WTC11 (cell line): Measurements from ENCODE around the gene NAPB. TPM values are rescaled to one million over a fixed set of nuclear protein-coding genes. Genes with fewer than 3 reads are reported as not detected.

ENCODE experiments used
- ATAC-seq: fragments of 200-7000 bp; cut with Tn5 transposase; 2 replicates; pipeline ENCODE4 v1.10.0; 2021; ENCODE audit warnings: mild to moderate bottlenecking, moderate library complexity
- CTCF ChIA-PET: fragments of 300-600 bp; sonication (Branson Sonifier 250); formaldehyde crosslinking; loops from one replicate; lab custom pipeline; 2021; ENCODE audit warnings: antibody characterized with exemption; lab: Charles Lee
- POLR2A ChIA-PET: fragments of 350-600 bp; sonication (Branson Sonifier 250); formaldehyde crosslinking; loops from one replicate; lab custom pipeline; 2021; ENCODE audit warnings: antibody characterized with exemption; lab: Charles Lee
- DNase-seq: peaks from one replicate; pipeline ENCODE4 v3.0.0; 2021; ENCODE audit warnings: low spot score
- H3K27ac Mint-ChIP-seq: 2 replicates; pipeline ENCODE4 v1.8.0; 2021; ENCODE audit warnings: mixed read lengths
- H3K27me3 Mint-ChIP-seq: 2 replicates; pipeline ENCODE4 v1.8.0; 2021; ENCODE audit warnings: low read depth, mild to moderate bottlenecking, moderate library complexity, mixed read lengths
- H3K36me3 Mint-ChIP-seq: 2 replicates; pipeline ENCODE4 v1.8.0; 2021; ENCODE audit warnings: mixed read lengths
- H3K4me1 Mint-ChIP-seq: 2 replicates; pipeline ENCODE4 v1.8.0; 2022; ENCODE audit warnings: mixed read lengths
- H3K4me3 Mint-ChIP-seq: 2 replicates; pipeline ENCODE4 v1.8.0; 2021; ENCODE audit warnings: mild to moderate bottlenecking, moderate library complexity, mixed read lengths
- H3K9me3 Mint-ChIP-seq: 2 replicates; pipeline ENCODE4 v1.8.0; 2021; ENCODE audit warnings: mixed read lengths
- GTF2I ChIP-seq: fragments of 250-450 bp; sonication (Bioruptor Pico); conservative IDR thresholded peaks from 2 replicates; pipeline ENCODE4 v1.4.0; 2021; ENCODE audit warnings: mild to moderate bottlenecking
- HMGA2 ChIP-seq: fragments of 250-450 bp; sonication (Bioruptor Pico); IDR thresholded peaks from 2 replicates; pipeline ENCODE4 v1.4.0; 2021; ENCODE audit warnings: mild to moderate bottlenecking, moderate library complexity
- NR3C1 ChIP-seq: sonication (generic); formaldehyde crosslinking; conservative IDR thresholded peaks from 2 replicates; pipeline ENCODE4 v1.8.1; 2023; ENCODE audit warnings: low read depth, mild to moderate bottlenecking, missing genetic modification reagents
- PRRX2 ChIP-seq: fragments of 250-450 bp; sonication (Bioruptor Pico); IDR thresholded peaks from 2 replicates; pipeline ENCODE4 v1.8.0; 2021; ENCODE audit warnings: mild to moderate bottlenecking
- TEAD1 ChIP-seq: sonication (generic); formaldehyde crosslinking; IDR thresholded peaks from 2 replicates; pipeline ENCODE4 v1.8.0; 2022; ENCODE audit warnings: mild to moderate bottlenecking, missing genetic modification reagents
- total RNA-seq: library from RNA; stranded (reverse); gene quantifications from 3 replicates; pipeline ENCODE4 v1.2.3, GENCODE V29; 2021
- TF ChIP-seq, protein P1 (sequence below): sonication (generic); formaldehyde crosslinking; IDR thresholded peaks from 2 replicates; pipeline ENCODE4 v1.8.0; 2023; ENCODE audit warnings: missing genetic modification reagents, mild to moderate bottlenecking, borderline replicate concordance
- TF ChIP-seq, protein P2 (sequence below): sonication (generic); formaldehyde crosslinking; IDR thresholded peaks from 2 replicates; pipeline ENCODE4 v1.8.0; 2022; ENCODE audit warnings: mild to moderate bottlenecking, missing genetic modification reagents
- TF ChIP-seq, protein P3 (sequence below): sonication (generic); formaldehyde crosslinking; IDR thresholded peaks from 2 replicates; pipeline ENCODE4 v1.8.0; 2022; ENCODE audit warnings: missing genetic modification reagents
- TF ChIP-seq, protein P4 (sequence below): fragments of 250-450 bp; sonication (Bioruptor Pico); conservative IDR thresholded peaks from 2 replicates; pipeline ENCODE4 v1.9.0; 2021; ENCODE audit warnings: mild to moderate bottlenecking
- TF ChIP-seq, protein P5 (sequence below): sonication (generic); formaldehyde crosslinking; IDR thresholded peaks from 2 replicates; pipeline ENCODE4 v1.8.0; 2023; ENCODE audit warnings: missing genetic modification reagents
- TF ChIP-seq, protein P6 (sequence below): fragments of 200-600 bp; IDR thresholded peaks from 2 replicates; pipeline ENCODE4 v1.8.0; 2022; ENCODE audit warnings: antibody characterized with exemption
- TF ChIP-seq, protein P7 (sequence below): sonication (generic); formaldehyde crosslinking; conservative IDR thresholded peaks from 2 replicates; pipeline ENCODE4 v1.8.1; 2023; ENCODE audit warnings: mild to moderate bottlenecking, low read depth, missing genetic modification reagents, moderate library complexity

The NAPB gene
- total RNA-seq, 1 experiment from 2014 or later, result 12.9 TPM

DNA sequence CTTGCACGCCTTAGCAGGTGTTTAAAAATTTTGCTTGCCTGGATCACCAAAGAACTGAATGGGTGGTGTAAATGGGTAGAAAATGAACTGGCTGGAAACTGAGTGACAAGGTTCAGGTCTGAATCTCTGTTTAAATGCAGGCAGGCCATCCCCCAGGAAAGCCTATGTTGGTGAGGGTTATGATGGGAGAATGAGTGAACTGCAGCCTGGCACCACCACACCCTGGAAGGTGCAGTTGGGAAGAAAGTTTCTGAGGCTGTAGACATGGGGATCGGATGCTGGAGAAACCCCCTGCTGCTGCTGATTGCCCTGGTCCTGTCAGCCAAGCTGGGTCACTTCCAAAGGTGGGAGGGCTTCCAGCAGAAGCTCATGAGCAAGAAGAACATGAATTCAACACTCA lies 18.7 kb upstream of the NAPB start (continued):
- TF ChIP-seq, protein P1, sequence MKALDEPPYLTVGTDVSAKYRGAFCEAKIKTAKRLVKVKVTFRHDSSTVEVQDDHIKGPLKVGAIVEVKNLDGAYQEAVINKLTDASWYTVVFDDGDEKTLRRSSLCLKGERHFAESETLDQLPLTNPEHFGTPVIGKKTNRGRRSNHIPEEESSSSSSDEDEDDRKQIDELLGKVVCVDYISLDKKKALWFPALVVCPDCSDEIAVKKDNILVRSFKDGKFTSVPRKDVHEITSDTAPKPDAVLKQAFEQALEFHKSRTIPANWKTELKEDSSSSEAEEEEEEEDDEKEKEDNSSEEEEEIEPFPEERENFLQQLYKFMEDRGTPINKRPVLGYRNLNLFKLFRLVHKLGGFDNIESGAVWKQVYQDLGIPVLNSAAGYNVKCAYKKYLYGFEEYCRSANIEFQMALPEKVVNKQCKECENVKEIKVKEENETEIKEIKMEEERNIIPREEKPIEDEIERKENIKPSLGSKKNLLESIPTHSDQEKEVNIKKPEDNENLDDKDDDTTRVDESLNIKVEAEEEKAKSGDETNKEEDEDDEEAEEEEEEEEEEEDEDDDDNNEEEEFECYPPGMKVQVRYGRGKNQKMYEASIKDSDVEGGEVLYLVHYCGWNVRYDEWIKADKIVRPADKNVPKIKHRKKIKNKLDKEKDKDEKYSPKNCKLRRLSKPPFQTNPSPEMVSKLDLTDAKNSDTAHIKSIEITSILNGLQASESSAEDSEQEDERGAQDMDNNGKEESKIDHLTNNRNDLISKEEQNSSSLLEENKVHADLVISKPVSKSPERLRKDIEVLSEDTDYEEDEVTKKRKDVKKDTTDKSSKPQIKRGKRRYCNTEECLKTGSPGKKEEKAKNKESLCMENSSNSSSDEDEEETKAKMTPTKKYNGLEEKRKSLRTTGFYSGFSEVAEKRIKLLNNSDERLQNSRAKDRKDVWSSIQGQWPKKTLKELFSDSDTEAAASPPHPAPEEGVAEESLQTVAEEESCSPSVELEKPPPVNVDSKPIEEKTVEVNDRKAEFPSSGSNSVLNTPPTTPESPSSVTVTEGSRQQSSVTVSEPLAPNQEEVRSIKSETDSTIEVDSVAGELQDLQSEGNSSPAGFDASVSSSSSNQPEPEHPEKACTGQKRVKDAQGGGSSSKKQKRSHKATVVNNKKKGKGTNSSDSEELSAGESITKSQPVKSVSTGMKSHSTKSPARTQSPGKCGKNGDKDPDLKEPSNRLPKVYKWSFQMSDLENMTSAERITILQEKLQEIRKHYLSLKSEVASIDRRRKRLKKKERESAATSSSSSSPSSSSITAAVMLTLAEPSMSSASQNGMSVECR (CRISPR knock-in tag), result no peak
- TF ChIP-seq, protein P2, sequence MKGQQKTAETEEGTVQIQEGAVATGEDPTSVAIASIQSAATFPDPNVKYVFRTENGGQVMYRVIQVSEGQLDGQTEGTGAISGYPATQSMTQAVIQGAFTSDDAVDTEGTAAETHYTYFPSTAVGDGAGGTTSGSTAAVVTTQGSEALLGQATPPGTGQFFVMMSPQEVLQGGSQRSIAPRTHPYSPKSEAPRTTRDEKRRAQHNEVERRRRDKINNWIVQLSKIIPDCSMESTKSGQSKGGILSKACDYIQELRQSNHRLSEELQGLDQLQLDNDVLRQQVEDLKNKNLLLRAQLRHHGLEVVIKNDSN (CRISPR knock-in tag), result no peak
- no peak for TF ChIP-seq TEAD1 (CRISPR knock-in tag)
- TF ChIP-seq, protein P3, sequence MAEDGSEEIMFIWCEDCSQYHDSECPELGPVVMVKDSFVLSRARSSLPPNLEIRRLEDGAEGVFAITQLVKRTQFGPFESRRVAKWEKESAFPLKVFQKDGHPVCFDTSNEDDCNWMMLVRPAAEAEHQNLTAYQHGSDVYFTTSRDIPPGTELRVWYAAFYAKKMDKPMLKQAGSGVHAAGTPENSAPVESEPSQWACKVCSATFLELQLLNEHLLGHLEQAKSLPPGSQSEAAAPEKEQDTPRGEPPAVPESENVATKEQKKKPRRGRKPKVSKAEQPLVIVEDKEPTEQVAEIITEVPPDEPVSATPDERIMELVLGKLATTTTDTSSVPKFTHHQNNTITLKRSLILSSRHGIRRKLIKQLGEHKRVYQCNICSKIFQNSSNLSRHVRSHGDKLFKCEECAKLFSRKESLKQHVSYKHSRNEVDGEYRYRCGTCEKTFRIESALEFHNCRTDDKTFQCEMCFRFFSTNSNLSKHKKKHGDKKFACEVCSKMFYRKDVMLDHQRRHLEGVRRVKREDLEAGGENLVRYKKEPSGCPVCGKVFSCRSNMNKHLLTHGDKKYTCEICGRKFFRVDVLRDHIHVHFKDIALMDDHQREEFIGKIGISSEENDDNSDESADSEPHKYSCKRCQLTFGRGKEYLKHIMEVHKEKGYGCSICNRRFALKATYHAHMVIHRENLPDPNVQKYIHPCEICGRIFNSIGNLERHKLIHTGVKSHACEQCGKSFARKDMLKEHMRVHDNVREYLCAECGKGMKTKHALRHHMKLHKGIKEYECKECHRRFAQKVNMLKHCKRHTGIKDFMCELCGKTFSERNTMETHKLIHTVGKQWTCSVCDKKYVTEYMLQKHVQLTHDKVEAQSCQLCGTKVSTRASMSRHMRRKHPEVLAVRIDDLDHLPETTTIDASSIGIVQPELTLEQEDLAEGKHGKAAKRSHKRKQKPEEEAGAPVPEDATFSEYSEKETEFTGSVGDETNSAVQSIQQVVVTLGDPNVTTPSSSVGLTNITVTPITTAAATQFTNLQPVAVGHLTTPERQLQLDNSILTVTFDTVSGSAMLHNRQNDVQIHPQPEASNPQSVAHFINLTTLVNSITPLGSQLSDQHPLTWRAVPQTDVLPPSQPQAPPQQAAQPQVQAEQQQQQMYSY, result no peak
- TF ChIP-seq GTF2I, result no peak
- no peak for TF ChIP-seq HMGA2

DNA sequence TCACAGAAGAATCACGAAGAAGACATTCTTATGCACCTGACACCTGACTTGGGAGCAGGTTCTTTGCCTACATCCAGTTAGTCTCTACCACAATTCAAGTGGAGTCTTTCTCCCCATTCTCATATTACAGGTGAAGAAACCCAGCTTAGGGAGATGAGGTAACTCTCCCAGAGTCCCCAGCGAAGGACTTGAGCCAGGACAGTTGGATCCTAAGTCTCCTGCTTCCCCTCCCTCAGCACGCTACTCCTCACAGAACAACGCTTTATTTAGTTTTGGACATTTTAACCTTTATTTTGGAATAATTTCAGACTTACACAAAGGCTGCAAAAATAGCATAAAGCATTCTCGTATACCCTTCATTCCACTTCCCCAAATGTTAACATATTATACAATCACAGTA lies 17.4 kb upstream of the NAPB start:
- ATAC-seq (no peak), DNase-seq (no peak)
- ChIA-PET POLR2A (no interaction called here), CTCF (no interaction called here)
- H3K27me3 Mint-ChIP-seq, result peaks cover 4% of the 10 kb centered on the region; the same call in 1 of the 2 replicates
- H3K9me3 Mint-ChIP-seq, result no peaks in the 10 kb centered on the region
- no peaks in the 10 kb centered on the region for H3K36me3 Mint-ChIP-seq
- H3K4me3 Mint-ChIP-seq, result no peak overlapping the region
- H3K4me1 Mint-ChIP-seq, result 0 out of 2 replicates have a peak, but pooled peaks cover 2% of the 10 kb centered on the region
- H3K27ac Mint-ChIP-seq, result no peak overlapping the region
- no peak for TF ChIP-seq NR3C1 (CRISPR knock-in tag)
- TF ChIP-seq, protein P4, sequence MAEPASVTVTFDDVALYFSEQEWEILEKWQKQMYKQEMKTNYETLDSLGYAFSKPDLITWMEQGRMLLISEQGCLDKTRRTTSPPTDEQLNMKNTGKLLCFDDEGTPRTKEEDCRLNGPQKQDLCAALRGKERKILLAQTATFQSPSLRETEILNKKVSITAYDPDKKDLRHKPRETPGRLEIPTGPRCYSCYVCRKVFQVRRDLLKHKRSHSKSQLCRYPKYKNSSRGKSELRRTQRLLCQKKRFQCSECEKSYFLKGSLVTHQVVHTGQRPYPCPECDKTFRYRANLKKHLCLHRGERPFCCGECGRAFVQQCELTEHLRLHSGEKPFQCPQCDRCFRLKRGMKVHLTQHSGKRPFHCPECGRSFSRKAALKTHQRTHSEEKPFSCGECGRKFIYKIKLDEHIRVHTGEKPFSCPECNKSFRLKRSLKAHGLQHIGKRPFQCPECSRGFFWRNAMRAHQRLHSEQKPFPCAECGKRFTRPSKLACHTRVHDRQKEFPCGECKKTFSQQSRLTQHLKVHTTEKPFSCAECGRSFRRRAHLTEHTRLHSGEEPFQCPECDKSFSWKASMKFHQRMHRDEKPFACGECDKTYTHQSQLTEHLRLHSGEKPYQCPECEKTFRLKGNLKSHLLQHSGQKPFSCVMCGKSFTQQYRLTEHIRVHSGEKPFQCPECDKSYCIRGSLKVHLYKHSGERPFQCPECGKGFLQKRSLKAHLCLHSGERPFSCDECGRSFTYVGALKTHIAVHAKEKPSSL (CRISPR knock-in tag), result no peak
- TF ChIP-seq, protein P5, sequence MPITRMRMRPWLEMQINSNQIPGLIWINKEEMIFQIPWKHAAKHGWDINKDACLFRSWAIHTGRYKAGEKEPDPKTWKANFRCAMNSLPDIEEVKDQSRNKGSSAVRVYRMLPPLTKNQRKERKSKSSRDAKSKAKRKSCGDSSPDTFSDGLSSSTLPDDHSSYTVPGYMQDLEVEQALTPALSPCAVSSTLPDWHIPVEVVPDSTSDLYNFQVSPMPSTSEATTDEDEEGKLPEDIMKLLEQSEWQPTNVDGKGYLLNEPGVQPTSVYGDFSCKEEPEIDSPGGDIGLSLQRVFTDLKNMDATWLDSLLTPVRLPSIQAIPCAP, result no peak

DNA sequence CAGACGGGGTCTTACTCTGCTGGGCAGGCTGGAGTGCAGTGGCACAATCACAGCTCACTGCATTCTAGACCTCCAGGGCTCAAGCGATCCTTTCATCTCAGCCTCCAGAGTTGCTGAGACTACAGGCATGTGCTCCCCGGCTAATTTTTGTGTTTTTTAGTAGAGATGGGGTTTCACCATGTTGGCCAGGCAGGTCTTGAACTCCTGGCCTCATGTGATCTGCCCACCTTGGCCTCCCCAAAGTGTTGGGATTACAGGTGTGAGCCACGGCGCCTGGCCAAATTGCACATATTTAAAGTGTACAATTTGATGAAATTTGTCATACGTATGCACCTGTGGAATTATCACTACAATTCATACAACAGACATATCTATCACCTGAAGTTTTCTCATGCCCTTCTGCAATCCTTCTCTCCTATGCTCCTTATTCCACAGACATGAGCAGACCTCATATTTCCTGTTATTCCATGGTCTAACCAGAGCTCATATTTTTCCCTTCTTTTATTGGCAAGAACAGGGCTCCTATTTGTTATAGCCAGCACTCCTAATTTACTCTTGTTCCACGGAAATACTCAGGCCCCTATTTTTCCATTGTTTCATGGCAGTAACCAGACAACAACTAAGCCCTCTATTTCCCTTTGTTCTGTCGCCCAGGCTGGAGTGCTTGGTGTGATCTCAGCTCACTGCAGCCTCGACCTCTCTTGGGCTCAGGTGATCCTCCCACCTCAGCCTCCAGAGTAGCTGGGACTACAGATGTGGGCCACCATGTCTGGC lies 16.0 kb upstream of the NAPB start:
- no peaks in the 10 kb centered on the region for H3K36me3 Mint-ChIP-seq
- CTCF ChIA-PET, result interaction anchor here (0.9 kb wide), 1 partner anchor 231 kb away, joined by 3 read pairs; no protein-coding TSS in a partner anchor
- H3K4me3 Mint-ChIP-seq, result no peak overlapping the region
- 0 out of 2 replicates have a peak, but pooled peaks cover 2% of the 10 kb centered on the region for H3K4me1 Mint-ChIP-seq
- H3K27me3 Mint-ChIP-seq, result peaks cover 4% of the 10 kb centered on the region; the same call in 1 of the 2 replicates
- no peaks in the 10 kb centered on the region for H3K9me3 Mint-ChIP-seq
- POLR2A ChIA-PET, result no interaction called here
- DNase-seq (no peak), ATAC-seq (no peak)
- H3K27ac Mint-ChIP-seq, result no peak overlapping the region
- TF ChIP-seq, protein P6, sequence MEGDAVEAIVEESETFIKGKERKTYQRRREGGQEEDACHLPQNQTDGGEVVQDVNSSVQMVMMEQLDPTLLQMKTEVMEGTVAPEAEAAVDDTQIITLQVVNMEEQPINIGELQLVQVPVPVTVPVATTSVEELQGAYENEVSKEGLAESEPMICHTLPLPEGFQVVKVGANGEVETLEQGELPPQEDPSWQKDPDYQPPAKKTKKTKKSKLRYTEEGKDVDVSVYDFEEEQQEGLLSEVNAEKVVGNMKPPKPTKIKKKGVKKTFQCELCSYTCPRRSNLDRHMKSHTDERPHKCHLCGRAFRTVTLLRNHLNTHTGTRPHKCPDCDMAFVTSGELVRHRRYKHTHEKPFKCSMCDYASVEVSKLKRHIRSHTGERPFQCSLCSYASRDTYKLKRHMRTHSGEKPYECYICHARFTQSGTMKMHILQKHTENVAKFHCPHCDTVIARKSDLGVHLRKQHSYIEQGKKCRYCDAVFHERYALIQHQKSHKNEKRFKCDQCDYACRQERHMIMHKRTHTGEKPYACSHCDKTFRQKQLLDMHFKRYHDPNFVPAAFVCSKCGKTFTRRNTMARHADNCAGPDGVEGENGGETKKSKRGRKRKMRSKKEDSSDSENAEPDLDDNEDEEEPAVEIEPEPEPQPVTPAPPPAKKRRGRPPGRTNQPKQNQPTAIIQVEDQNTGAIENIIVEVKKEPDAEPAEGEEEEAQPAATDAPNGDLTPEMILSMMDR, result no peak
- TF ChIP-seq, protein P7, sequence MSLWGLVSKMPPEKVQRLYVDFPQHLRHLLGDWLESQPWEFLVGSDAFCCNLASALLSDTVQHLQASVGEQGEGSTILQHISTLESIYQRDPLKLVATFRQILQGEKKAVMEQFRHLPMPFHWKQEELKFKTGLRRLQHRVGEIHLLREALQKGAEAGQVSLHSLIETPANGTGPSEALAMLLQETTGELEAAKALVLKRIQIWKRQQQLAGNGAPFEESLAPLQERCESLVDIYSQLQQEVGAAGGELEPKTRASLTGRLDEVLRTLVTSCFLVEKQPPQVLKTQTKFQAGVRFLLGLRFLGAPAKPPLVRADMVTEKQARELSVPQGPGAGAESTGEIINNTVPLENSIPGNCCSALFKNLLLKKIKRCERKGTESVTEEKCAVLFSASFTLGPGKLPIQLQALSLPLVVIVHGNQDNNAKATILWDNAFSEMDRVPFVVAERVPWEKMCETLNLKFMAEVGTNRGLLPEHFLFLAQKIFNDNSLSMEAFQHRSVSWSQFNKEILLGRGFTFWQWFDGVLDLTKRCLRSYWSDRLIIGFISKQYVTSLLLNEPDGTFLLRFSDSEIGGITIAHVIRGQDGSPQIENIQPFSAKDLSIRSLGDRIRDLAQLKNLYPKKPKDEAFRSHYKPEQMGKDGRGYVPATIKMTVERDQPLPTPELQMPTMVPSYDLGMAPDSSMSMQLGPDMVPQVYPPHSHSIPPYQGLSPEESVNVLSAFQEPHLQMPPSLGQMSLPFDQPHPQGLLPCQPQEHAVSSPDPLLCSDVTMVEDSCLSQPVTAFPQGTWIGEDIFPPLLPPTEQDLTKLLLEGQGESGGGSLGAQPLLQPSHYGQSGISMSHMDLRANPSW (CRISPR knock-in tag), result no peak
- no peak for TF ChIP-seq PRRX2 (CRISPR knock-in tag)
